Measurements from ENCODE around the gene IGF2. TPM values are rescaled to one million over a fixed set of nuclear protein-coding genes. Genes with fewer than 3 reads are reported as not detected.

The IGF2 gene
- total RNA-seq, 1 experiment from 2014 or later = 1.5 TPM

DNA sequence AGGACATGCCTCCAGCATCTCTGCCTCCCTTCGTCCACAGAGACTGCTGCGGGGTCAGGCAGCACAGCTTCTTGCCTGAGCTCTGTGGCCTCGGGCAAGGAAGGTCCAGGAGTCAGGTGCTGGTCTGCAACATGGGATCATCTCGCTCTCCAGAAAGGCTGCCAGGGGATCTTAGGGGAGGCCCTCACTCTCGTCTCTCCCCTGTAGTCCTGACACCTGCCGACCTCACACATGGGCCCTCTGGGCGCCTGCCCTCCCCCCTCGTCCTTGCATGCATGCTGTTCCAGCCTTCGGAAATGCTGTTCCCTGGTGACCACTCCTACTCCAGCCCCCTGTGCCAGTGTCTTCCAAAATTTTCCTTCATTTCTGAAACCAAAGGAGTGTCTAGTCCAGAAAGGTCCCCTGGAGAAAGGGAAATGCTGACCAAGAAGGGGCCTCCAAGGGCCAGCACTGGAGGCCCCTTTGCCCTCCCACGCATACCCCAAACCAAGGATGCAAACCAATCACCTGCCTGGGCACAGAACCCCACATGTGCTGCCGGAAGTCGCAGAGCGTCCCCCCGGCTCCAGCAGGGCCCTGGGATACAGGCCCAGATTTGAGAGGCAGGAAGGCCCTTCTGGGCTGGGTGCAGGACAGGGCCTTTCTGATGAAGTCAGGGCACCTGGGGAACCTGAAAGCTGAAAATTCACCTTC is 41.0 kb downstream of the IGF2 start:
- DNase-seq (ENCODE audit: low spot score) (no peak), ATAC-seq (peak; percentile 5; the same call in 1 of the 2 replicates)
- Mint-ChIP-seq H3K27ac (no peak overlapping the region), H3K4me3 (no peak overlapping the region), H3K4me1 (peaks cover 18% of the 10 kb centered on the region), H3K36me3 (no peaks in the 10 kb centered on the region), H3K9me3 (peaks cover 4% of the 10 kb centered on the region; the same call in 1 of the 2 replicates), H3K27me3 (ENCODE audit: low read depth) (no peaks in the 10 kb centered on the region; the same call in 1 of the 2 replicates)
- TF ChIP-seq ZNF416 (CRISPR knock-in tag; IDR thresholded peaks at IDR 0.05) = no peak
- TF ChIP-seq, protein P1, sequence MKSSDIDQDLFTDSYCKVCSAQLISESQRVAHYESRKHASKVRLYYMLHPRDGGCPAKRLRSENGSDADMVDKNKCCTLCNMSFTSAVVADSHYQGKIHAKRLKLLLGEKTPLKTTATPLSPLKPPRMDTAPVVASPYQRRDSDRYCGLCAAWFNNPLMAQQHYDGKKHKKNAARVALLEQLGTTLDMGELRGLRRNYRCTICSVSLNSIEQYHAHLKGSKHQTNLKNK (CRISPR knock-in tag; IDR thresholded peaks at IDR 0.05) = no peak
- TF ChIP-seq, protein P2, sequence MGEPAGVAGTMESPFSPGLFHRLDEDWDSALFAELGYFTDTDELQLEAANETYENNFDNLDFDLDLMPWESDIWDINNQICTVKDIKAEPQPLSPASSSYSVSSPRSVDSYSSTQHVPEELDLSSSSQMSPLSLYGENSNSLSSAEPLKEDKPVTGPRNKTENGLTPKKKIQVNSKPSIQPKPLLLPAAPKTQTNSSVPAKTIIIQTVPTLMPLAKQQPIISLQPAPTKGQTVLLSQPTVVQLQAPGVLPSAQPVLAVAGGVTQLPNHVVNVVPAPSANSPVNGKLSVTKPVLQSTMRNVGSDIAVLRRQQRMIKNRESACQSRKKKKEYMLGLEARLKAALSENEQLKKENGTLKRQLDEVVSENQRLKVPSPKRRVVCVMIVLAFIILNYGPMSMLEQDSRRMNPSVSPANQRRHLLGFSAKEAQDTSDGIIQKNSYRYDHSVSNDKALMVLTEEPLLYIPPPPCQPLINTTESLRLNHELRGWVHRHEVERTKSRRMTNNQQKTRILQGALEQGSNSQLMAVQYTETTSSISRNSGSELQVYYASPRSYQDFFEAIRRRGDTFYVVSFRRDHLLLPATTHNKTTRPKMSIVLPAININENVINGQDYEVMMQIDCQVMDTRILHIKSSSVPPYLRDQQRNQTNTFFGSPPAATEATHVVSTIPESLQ (CRISPR knock-in tag; IDR thresholded peaks at IDR 0.05) = no peak
- no peak for TF ChIP-seq HMGA2 (CRISPR knock-in tag; IDR thresholded peaks at IDR 0.05)
- TF ChIP-seq ZNF121 (CRISPR knock-in tag; IDR thresholded peaks at IDR 0.05) = no peak; the same call in 1 of the 2 replicates
- TF ChIP-seq, protein P3, sequence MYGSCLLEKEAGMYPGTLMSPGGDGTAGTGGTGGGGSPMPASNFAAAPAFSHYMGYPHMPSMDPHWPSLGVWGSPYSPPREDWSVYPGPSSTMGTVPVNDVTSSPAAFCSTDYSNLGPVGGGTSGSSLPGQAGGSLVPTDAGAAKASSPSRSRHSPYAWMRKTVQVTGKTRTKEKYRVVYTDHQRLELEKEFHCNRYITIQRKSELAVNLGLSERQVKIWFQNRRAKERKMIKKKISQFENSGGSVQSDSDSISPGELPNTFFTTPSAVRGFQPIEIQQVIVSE (CRISPR knock-in tag; IDR thresholded peaks at IDR 0.05; ENCODE audit: borderline replicate concordance) = no peak
- TF ChIP-seq, protein P4, sequence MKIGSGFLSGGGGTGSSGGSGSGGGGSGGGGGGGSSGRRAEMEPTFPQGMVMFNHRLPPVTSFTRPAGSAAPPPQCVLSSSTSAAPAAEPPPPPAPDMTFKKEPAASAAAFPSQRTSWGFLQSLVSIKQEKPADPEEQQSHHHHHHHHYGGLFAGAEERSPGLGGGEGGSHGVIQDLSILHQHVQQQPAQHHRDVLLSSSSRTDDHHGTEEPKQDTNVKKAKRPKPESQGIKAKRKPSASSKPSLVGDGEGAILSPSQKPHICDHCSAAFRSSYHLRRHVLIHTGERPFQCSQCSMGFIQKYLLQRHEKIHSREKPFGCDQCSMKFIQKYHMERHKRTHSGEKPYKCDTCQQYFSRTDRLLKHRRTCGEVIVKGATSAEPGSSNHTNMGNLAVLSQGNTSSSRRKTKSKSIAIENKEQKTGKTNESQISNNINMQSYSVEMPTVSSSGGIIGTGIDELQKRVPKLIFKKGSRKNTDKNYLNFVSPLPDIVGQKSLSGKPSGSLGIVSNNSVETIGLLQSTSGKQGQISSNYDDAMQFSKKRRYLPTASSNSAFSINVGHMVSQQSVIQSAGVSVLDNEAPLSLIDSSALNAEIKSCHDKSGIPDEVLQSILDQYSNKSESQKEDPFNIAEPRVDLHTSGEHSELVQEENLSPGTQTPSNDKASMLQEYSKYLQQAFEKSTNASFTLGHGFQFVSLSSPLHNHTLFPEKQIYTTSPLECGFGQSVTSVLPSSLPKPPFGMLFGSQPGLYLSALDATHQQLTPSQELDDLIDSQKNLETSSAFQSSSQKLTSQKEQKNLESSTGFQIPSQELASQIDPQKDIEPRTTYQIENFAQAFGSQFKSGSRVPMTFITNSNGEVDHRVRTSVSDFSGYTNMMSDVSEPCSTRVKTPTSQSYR (CRISPR knock-in tag; IDR thresholded peaks at IDR 0.05) = no peak
- POLR2A ChIA-PET = no interaction called here
- CTCF ChIA-PET = interaction anchor here (0.8 to 2.2 kb wide), 15 partner anchors 9 to 445 kb away, joined by 3 to 7 read pairs (median 4); no protein-coding TSS in a partner anchor

DNA sequence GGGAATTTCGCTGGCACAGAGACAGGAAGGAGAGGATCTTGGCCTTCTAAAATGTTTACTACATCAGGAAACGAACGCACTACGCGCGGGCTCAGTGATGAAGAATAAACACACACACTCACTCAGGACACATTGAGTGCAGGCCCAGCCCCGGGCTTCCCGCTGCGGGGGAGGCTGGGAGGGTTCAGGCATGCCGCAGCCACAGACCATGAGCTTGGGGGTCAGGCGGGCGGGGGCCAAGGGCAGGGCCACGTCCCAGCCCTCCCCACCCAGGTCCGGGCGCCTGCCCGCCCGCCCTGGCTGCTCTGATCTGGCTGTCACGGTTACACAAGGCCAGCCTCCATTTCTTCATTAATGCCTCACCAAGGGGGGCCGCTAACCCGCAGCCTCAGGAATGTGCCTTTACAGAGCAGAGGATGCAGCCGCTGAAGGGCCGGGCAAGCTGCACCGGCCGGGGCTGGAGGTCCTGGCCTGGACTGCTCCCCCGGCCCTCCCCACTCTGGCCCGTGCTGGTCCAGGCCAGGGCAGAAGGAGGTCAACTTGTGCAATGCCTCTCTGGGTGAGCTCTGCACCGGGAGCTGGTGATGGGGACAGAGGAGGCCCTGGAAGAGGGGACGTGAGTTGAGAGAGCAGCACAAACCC is 41.7 kb downstream of the IGF2 start:
- ATAC-seq (peak; percentile 84), DNase-seq (ENCODE audit: low spot score) (peak; percentile 79)
- Mint-ChIP-seq H3K4me3 (no peak overlapping the region), H3K4me1 (peaks cover 18% of the 10 kb centered on the region), H3K36me3 (no peaks in the 10 kb centered on the region), H3K9me3 (peaks cover 4% of the 10 kb centered on the region; the same call in 1 of the 2 replicates), H3K27ac (no peak overlapping the region), H3K27me3 (ENCODE audit: low read depth) (no peaks in the 10 kb centered on the region; the same call in 1 of the 2 replicates)
- ChIA-PET POLR2A (no interaction called here), CTCF (interaction anchor here (0.9 to 2.2 kb wide), 12 partner anchors 8 to 445 kb away, joined by 3 to 7 read pairs (median 4); no protein-coding TSS in a partner anchor)
- TF ChIP-seq, protein P5, sequence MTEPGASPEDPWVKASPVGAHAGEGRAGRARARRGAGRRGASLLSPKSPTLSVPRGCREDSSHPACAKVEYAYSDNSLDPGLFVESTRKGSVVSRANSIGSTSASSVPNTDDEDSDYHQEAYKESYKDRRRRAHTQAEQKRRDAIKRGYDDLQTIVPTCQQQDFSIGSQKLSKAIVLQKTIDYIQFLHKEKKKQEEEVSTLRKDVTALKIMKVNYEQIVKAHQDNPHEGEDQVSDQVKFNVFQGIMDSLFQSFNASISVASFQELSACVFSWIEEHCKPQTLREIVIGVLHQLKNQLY (CRISPR knock-in tag; IDR thresholded peaks at IDR 0.05) = no peak
- TF ChIP-seq, protein P6, sequence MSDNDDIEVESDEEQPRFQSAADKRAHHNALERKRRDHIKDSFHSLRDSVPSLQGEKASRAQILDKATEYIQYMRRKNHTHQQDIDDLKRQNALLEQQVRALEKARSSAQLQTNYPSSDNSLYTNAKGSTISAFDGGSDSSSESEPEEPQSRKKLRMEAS (CRISPR knock-in tag; IDR thresholded peaks at IDR 0.05) = no peak
- TF ChIP-seq ESRRA (CRISPR knock-in tag; IDR thresholded peaks at IDR 0.05; ENCODE audit: borderline replicate concordance) (no peak), JAZF1 (CRISPR knock-in tag; IDR thresholded peaks at IDR 0.05) (no peak), GABPB1 (CRISPR knock-in tag; IDR thresholded peaks at IDR 0.05) (peak; percentile 53), ZNF121 (CRISPR knock-in tag; IDR thresholded peaks at IDR 0.05) (0 out of 2 replicates have a peak, but pooled peaks have one; percentile 40), JUN (CRISPR knock-in tag; IDR thresholded peaks at IDR 0.05) (no peak)
- TF ChIP-seq, protein P7, sequence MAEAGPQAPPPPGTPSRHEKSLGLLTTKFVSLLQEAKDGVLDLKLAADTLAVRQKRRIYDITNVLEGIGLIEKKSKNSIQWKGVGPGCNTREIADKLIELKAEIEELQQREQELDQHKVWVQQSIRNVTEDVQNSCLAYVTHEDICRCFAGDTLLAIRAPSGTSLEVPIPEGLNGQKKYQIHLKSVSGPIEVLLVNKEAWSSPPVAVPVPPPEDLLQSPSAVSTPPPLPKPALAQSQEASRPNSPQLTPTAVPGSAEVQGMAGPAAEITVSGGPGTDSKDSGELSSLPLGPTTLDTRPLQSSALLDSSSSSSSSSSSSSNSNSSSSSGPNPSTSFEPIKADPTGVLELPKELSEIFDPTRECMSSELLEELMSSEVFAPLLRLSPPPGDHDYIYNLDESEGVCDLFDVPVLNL (CRISPR knock-in tag; IDR thresholded peaks at IDR 0.05; ENCODE audit: borderline replicate concordance, low read depth) = no peak
- TF ChIP-seq, protein P8, sequence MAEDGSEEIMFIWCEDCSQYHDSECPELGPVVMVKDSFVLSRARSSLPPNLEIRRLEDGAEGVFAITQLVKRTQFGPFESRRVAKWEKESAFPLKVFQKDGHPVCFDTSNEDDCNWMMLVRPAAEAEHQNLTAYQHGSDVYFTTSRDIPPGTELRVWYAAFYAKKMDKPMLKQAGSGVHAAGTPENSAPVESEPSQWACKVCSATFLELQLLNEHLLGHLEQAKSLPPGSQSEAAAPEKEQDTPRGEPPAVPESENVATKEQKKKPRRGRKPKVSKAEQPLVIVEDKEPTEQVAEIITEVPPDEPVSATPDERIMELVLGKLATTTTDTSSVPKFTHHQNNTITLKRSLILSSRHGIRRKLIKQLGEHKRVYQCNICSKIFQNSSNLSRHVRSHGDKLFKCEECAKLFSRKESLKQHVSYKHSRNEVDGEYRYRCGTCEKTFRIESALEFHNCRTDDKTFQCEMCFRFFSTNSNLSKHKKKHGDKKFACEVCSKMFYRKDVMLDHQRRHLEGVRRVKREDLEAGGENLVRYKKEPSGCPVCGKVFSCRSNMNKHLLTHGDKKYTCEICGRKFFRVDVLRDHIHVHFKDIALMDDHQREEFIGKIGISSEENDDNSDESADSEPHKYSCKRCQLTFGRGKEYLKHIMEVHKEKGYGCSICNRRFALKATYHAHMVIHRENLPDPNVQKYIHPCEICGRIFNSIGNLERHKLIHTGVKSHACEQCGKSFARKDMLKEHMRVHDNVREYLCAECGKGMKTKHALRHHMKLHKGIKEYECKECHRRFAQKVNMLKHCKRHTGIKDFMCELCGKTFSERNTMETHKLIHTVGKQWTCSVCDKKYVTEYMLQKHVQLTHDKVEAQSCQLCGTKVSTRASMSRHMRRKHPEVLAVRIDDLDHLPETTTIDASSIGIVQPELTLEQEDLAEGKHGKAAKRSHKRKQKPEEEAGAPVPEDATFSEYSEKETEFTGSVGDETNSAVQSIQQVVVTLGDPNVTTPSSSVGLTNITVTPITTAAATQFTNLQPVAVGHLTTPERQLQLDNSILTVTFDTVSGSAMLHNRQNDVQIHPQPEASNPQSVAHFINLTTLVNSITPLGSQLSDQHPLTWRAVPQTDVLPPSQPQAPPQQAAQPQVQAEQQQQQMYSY (CRISPR knock-in tag; IDR thresholded peaks at IDR 0.05) = peak; percentile 55; the same call in 1 of the 2 replicates
- TF ChIP-seq, protein P9, sequence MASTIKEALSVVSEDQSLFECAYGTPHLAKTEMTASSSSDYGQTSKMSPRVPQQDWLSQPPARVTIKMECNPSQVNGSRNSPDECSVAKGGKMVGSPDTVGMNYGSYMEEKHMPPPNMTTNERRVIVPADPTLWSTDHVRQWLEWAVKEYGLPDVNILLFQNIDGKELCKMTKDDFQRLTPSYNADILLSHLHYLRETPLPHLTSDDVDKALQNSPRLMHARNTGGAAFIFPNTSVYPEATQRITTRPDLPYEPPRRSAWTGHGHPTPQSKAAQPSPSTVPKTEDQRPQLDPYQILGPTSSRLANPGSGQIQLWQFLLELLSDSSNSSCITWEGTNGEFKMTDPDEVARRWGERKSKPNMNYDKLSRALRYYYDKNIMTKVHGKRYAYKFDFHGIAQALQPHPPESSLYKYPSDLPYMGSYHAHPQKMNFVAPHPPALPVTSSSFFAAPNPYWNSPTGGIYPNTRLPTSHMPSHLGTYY (CRISPR knock-in tag; IDR thresholded peaks at IDR 0.05) = no peak
- TF ChIP-seq, protein P10, sequence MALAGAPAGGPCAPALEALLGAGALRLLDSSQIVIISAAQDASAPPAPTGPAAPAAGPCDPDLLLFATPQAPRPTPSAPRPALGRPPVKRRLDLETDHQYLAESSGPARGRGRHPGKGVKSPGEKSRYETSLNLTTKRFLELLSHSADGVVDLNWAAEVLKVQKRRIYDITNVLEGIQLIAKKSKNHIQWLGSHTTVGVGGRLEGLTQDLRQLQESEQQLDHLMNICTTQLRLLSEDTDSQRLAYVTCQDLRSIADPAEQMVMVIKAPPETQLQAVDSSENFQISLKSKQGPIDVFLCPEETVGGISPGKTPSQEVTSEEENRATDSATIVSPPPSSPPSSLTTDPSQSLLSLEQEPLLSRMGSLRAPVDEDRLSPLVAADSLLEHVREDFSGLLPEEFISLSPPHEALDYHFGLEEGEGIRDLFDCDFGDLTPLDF (CRISPR knock-in tag; IDR thresholded peaks at IDR 0.05) = no peak
